ENCODE results near the gene SDC1. TPM values are rescaled to one million over a fixed set of nuclear protein-coding genes. Genes with fewer than 3 reads are reported as not detected.

Gene SDC1
- polyA plus RNA-seq, 1 experiment: 42.0 TPM

- Histone ChIP-seq H3K36me3 (ENCODE audit: control insufficient read depth, insufficient read depth, low read length) (no peaks in the 10 kb centered on the region), H3K27me3 (ENCODE audit: control insufficient read depth, insufficient read depth, low read length) (no peaks in the 10 kb centered on the region; the same call in 1 of the 2 replicates), H3K4me3 (ENCODE audit: low read depth, low read length) (no peak overlapping the region)
- no peak for DNase-seq (ENCODE audit: low read depth)
- CTCF ChIA-PET: no interaction called here
- POLR2A ChIA-PET: no interaction called here
- no peak for TF ChIP-seq CTCF (IDR thresholded peaks at IDR 0.05; ENCODE audit: insufficient read depth, low read depth, low read length)
Observed at GRCh38 chr2:20175267-20175666, 49.7 kb downstream of the SDC1 start.

- H3K27me3 ChIP-seq (ENCODE audit: control insufficient read depth, insufficient read depth, low read length): no peaks in the 10 kb centered on the region; the same call in 1 of the 2 replicates
- CTCF ChIA-PET: interaction anchor here (0.6 to 0.7 kb wide), 2 partner anchors 16 to 153 kb away, joined by 3 read pairs; no protein-coding TSS in a partner anchor
- DNase-seq (ENCODE audit: low read depth): no peak
- H3K36me3 ChIP-seq (ENCODE audit: control insufficient read depth, insufficient read depth, low read length): no peaks in the 10 kb centered on the region
- POLR2A ChIA-PET: no interaction called here
- no peak overlapping the region for H3K4me3 ChIP-seq (ENCODE audit: low read depth, low read length)
- TF ChIP-seq CTCF (IDR thresholded peaks at IDR 0.05; ENCODE audit: insufficient read depth, low read depth, low read length): no peak
Observed at GRCh38 chr2:20174410-20174809, 50.5 kb downstream of the SDC1 start.

GRCh38 chr2:20173496-20174402 lies 51.2 kb downstream of the SDC1 start:
- Histone ChIP-seq H3K4me3 (ENCODE audit: low read depth, low read length) (no peak overlapping the region), H3K36me3 (ENCODE audit: control insufficient read depth, insufficient read depth, low read length) (no peaks in the 10 kb centered on the region), H3K27me3 (ENCODE audit: control insufficient read depth, insufficient read depth, low read length) (no peaks in the 10 kb centered on the region; the same call in 1 of the 2 replicates)
- CTCF ChIA-PET: interaction anchor here (0.6 to 0.7 kb wide), 2 partner anchors 15 to 154 kb away, joined by 3 read pairs; no protein-coding TSS in a partner anchor
- DNase-seq (ENCODE audit: low read depth): no peak
- POLR2A ChIA-PET: no interaction called here
- TF ChIP-seq CTCF (IDR thresholded peaks at IDR 0.05; ENCODE audit: insufficient read depth, low read depth, low read length): no peak

GRCh38 chr2:20173064-20173463 lies 51.9 kb downstream of the SDC1 start:
- no peaks in the 10 kb centered on the region for H3K36me3 ChIP-seq (ENCODE audit: control insufficient read depth, insufficient read depth, low read length)
- no peak for TF ChIP-seq CTCF (IDR thresholded peaks at IDR 0.05; ENCODE audit: insufficient read depth, low read depth, low read length)
- ChIA-PET CTCF (no interaction called here), POLR2A (no interaction called here)
- no peak for DNase-seq (ENCODE audit: low read depth)
- no peaks in the 10 kb centered on the region; the same call in 1 of the 2 replicates for H3K27me3 ChIP-seq (ENCODE audit: control insufficient read depth, insufficient read depth, low read length)
- H3K4me3 ChIP-seq (ENCODE audit: low read depth, low read length): no peak overlapping the region

- CTCF ChIA-PET: no interaction called here
- no peak for DNase-seq (ENCODE audit: low read depth)
- TF ChIP-seq CTCF (IDR thresholded peaks at IDR 0.05; ENCODE audit: insufficient read depth, low read depth, low read length): no peak
- H3K36me3 ChIP-seq (ENCODE audit: control insufficient read depth, insufficient read depth, low read length): no peaks in the 10 kb centered on the region
- H3K4me3 ChIP-seq (ENCODE audit: low read depth, low read length): no peak overlapping the region
- no peaks in the 10 kb centered on the region; the same call in 1 of the 2 replicates for H3K27me3 ChIP-seq (ENCODE audit: control insufficient read depth, insufficient read depth, low read length)
- POLR2A ChIA-PET: no interaction called here
Observed at GRCh38 chr2:20172273-20173055, 52.5 kb downstream of the SDC1 start.
